ENCODE data around the gene NSMCE1. TPM values are rescaled to one million over a fixed set of nuclear protein-coding genes. Genes with fewer than 3 reads are reported as not detected.
"Not testable (repeated sequence)": the region's sequence is repeated elsewhere in the genome, so short reads cannot be mapped to it uniquely, and the experiment has no call there.

NSMCE1 gene
- total RNA-seq, 2 donors from 2014 or later: 119 to 165 TPM

GRCh38 chr16:27204312-27204915, 64.2 kb downstream of the NSMCE1 start:
- Mint-ChIP-seq H3K36me3 (ENCODE audit: insufficient read depth in 2 of 2) (peaks cover 2 to 5% of the 10 kb centered on the region in 2 donors), H3K27ac (peak overlapping the region; percentile 99), H3K4me3 (peak overlapping the region; percentile 95 to 98), H3K4me1 (ENCODE audit: low read depth) (peaks cover 52% of the 10 kb centered on the region), H3K9me3 (peaks cover 0 to 4% of the 10 kb centered on the region in 2 donors), H3K27me3 (ENCODE audit: low read depth) (no peaks in the 10 kb centered on the region)
- ATAC-seq (replicated peaks in 1 of 2): no peak
- DNase-seq: no peak

GRCh38 chr16:27203507-27204311, 64.9 kb downstream of the NSMCE1 start, which contains the start of gene KDM8:
Gene KDM8 (plus strand): TSS chr16:27203526. CDS start chr16:27210124, 6,598 bp downstream.
- Mint-ChIP-seq H3K9me3 (peaks cover 0 to 4% of the 10 kb centered on the region in 2 donors), H3K4me1 (ENCODE audit: low read depth) (peaks cover 59% of the 10 kb centered on the region), H3K4me3 (peak within 1 kb of the TSS; percentile 95 to 98), H3K36me3 (ENCODE audit: insufficient read depth in 2 of 2) (peaks cover 2 to 5% of the 10 kb centered on the region in 2 donors), H3K27ac (peak within 1 kb of the TSS; percentile 99), H3K27me3 (ENCODE audit: low read depth) (no peaks in the 10 kb centered on the region)
- DNase-seq (peak; percentile 99 to 100), ATAC-seq (replicated peaks in 1 of 2) (peak; percentile 87 to 89)

- H3K4me1 Mint-ChIP-seq (ENCODE audit: low read depth): peaks cover 60% of the 10 kb centered on the region
- DNase-seq: peak; percentile 89 to 92
- H3K27me3 Mint-ChIP-seq (ENCODE audit: low read depth): no peaks in the 10 kb centered on the region
- peaks cover 2 to 5% of the 10 kb centered on the region in 2 donors for H3K36me3 Mint-ChIP-seq (ENCODE audit: insufficient read depth in 2 of 2)
- peak; percentile 75 for ATAC-seq (replicated peaks in 1 of 2)
- H3K27ac Mint-ChIP-seq: peak overlapping the region; percentile 99
- peak overlapping the region; percentile 95 to 98 for H3K4me3 Mint-ChIP-seq
- H3K9me3 Mint-ChIP-seq: peaks cover 0 to 4% of the 10 kb centered on the region in 2 donors
These were observed 65.6 kb downstream of the NSMCE1 start for GRCh38 chr16:27202923-27203506.

GRCh38 chr16:27200914-27201313, 67.7 kb downstream of the NSMCE1 start:
- not testable (repeated sequence) for H3K9me3 Mint-ChIP-seq; H3K36me3 Mint-ChIP-seq (ENCODE audit: insufficient read depth in 2 of 2); ATAC-seq (replicated peaks in 1 of 2); H3K27me3 Mint-ChIP-seq (ENCODE audit: low read depth); DNase-seq
- Mint-ChIP-seq H3K4me1 (ENCODE audit: low read depth) (peaks cover 69% of the 10 kb centered on the region), H3K27ac (peak overlapping the region; percentile 85), H3K4me3 (peak overlapping the region in 1 of 2 donors; percentile 73)

DNA sequence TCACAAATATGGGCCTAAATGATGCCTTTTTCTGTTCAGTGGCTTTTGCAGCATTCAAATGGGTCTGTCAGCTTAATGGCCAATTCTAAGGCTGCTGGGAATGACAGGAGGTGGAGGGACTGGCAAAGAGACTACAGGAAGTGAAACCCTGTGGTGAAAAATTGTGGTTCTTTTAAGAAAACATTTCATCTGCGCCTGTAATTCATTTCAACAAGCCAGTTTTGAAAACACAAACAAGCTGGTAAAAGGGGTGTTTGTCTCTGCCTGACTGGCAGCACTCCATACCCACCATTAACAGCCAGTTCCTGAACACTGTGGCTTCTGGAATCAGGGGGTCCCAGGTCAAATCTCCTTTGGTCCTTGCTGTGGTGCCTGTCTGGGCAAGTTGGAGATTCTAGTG, 68.8 kb downstream of the NSMCE1 start:
- Mint-ChIP-seq H3K4me3 (peak overlapping the region; percentile 63 to 73), H3K27me3 (ENCODE audit: low read depth) (no peaks in the 10 kb centered on the region), H3K36me3 (ENCODE audit: insufficient read depth in 2 of 2) (peaks cover 5 to 9% of the 10 kb centered on the region in 2 donors), H3K9me3 (peaks cover 2 to 5% of the 10 kb centered on the region in 2 donors), H3K4me1 (ENCODE audit: low read depth) (peaks cover 79% of the 10 kb centered on the region), H3K27ac (peak overlapping the region; percentile 85)
- DNase-seq: peak; percentile 16 to 34
- no peak for ATAC-seq (replicated peaks in 1 of 2)

- peaks cover 2 to 10% of the 10 kb centered on the region in 2 donors for H3K9me3 Mint-ChIP-seq
- DNase-seq (no peak), ATAC-seq (replicated peaks in 1 of 2) (no peak)
- no peak overlapping the region for H3K4me3 Mint-ChIP-seq
- no peak overlapping the region for H3K27ac Mint-ChIP-seq
- no peaks in the 10 kb centered on the region for H3K27me3 Mint-ChIP-seq (ENCODE audit: low read depth)
- H3K4me1 Mint-ChIP-seq (ENCODE audit: low read depth): peaks cover 74% of the 10 kb centered on the region
- peaks cover 7 to 9% of the 10 kb centered on the region in 2 donors for H3K36me3 Mint-ChIP-seq (ENCODE audit: insufficient read depth in 2 of 2)
These were observed 69.4 kb downstream of the NSMCE1 start for GRCh38 chr16:27199235-27199586.

DNA sequence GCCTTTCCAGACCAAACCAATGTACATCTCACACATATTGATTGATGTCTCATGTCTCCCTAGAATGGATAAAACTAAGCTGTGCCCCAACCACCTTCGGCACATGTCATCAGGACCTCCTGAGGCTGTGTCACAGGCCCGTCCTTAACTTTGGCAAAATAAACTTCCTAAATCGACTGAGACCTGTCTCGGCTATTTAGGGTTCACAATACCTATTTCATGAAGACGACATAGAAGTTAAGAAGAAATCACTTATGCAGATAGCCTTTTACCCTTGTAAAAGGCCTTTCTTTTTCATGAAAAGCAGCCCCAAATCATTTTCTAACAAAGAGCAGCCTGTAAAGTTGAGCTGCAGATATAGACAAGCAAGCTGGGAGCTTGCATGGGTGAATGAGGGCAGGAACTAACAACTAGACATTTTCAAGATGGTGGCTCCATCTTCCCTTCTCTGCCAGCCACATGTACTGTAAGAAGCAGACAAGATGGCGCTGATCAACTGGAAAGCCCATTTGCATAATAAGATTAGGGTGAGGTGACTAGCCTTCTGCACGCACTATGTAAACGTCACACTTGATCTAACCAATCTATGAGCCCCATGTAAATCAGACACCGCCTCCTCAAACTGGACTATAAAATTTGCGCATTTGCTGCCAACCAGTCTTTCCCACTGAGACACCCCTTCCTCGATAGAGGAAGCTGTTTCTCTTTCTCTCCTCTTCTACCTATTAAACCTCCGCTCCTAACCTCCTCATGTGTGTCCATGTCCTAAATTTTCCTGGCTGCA, 69.9 kb downstream of the NSMCE1 start:
- Mint-ChIP-seq H3K4me1 (ENCODE audit: low read depth) (peaks cover 68% of the 10 kb centered on the region), H3K4me3 (no peak overlapping the region), H3K27me3 (ENCODE audit: low read depth) (no peaks in the 10 kb centered on the region), H3K9me3 (peaks cover 2 to 11% of the 10 kb centered on the region in 2 donors), H3K27ac (no peak overlapping the region), H3K36me3 (ENCODE audit: insufficient read depth in 2 of 2) (peaks cover 7 to 8% of the 10 kb centered on the region in 2 donors)
- no peak for ATAC-seq (replicated peaks in 1 of 2)
- DNase-seq: no peak

DNA sequence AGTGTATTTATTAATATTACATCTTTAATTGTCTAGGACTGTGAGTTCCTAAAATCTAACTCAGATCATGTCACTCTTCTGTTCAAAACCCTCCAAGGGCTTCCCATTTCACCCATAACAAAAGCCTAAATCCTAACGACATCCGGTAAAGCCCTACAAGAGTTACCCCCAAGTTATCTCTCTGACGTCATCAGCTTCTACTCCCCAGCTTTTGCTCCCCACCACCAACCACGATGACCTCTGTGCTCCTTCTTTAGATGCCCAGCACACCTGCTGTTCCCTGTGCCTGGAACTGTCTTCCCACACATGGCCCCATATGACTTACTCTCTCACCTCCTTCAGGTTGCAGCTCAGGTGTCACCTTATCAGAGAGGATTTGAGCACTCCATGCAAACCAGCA, 71.6 kb downstream of the NSMCE1 start:
- DNase-seq (no peak), ATAC-seq (replicated peaks in 1 of 2) (no peak)
- peaks cover 7 to 8% of the 10 kb centered on the region in 2 donors for H3K36me3 Mint-ChIP-seq (ENCODE audit: insufficient read depth in 2 of 2)
- no peak overlapping the region for H3K4me3 Mint-ChIP-seq
- H3K27ac Mint-ChIP-seq: no peak overlapping the region
- H3K27me3 Mint-ChIP-seq (ENCODE audit: low read depth): no peaks in the 10 kb centered on the region
- peaks cover 53% of the 10 kb centered on the region for H3K4me1 Mint-ChIP-seq (ENCODE audit: low read depth)
- peaks cover 2 to 11% of the 10 kb centered on the region in 2 donors for H3K9me3 Mint-ChIP-seq

DNA sequence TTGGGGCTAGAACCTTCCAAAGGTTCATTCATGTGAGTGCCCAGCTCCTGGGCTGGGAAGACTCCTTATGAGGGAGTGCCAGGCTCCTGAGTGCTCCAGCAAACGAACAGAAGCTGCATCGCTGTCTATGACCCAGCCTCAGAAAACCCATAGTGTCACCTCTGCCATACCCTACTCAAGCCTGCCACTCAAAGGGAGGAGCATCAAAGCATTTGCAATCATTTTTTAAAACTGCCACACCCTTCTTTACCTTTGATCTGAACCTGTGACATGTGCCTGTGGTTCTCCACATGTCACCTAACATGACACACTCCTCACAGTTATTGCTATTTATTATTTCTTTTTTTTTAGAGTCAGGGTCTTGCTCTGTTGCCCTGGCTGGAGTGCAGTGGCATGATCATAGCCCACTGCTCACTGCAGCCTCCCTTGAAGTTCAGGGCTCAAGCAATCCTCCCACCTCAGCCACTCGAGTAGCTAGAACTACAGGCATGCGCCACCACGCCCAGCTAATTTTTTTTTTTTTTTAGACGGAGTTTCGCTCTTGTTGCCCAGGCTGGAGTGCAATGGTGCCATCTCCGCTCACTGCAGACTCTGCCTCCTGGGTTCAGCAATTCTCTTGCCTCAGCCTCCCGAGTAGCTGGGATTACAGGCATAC, 72.5 kb downstream of the NSMCE1 start:
- ATAC-seq (replicated peaks in 1 of 2): peak; percentile 69 to 77
- Mint-ChIP-seq H3K4me3 (no peak overlapping the region), H3K4me1 (ENCODE audit: low read depth) (peaks cover 48% of the 10 kb centered on the region), H3K9me3 (peaks cover 2 to 11% of the 10 kb centered on the region in 2 donors), H3K27ac (no peak overlapping the region), H3K36me3 (ENCODE audit: insufficient read depth in 2 of 2) (peaks cover 7 to 8% of the 10 kb centered on the region in 2 donors), H3K27me3 (ENCODE audit: low read depth) (no peaks in the 10 kb centered on the region)
- no peak for DNase-seq

DNA sequence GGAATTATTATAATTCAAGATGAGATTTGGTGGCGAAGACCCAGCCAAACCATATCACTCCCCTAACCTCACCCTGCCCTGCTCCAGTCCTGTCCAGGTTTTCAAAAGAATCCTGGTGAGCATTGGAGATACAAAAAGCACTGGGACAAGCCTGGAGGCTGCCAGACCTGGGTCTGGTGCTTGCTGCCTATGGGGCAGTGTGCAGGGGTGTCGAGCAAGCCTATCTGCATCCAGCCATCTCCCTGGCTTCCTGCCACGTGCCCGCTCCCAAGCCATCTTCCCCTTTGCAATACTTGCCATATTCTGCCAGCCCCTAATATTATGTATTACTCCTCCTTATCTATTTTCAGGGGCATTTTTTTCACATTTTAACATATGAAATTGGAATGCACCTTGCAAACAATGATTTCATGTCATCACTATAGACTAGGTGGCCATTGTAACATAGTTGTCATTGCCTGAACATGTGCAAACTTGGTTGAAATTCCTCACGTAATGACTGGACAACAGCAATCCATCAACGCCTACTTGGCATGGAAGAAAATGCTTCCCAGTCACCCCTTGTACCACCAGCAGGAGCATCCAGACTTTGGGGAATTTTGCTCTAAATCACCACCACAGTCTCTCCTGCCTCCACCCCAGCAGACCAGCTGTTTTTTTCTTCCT, 73.4 kb downstream of the NSMCE1 start:
- no peak for ATAC-seq (replicated peaks in 1 of 2)
- Mint-ChIP-seq H3K27ac (no peak overlapping the region), H3K9me3 (peaks cover 2 to 7% of the 10 kb centered on the region in 2 donors), H3K27me3 (ENCODE audit: low read depth) (no peaks in the 10 kb centered on the region), H3K4me3 (no peak overlapping the region), H3K4me1 (ENCODE audit: low read depth) (peaks cover 40% of the 10 kb centered on the region), H3K36me3 (ENCODE audit: insufficient read depth in 2 of 2) (peaks cover 5% of the 10 kb centered on the region in 2 donors)
- no peak for DNase-seq

- Mint-ChIP-seq H3K27ac (no peak overlapping the region), H3K27me3 (ENCODE audit: low read depth) (no peaks in the 10 kb centered on the region), H3K4me1 (ENCODE audit: low read depth) (peaks cover 24% of the 10 kb centered on the region), H3K36me3 (ENCODE audit: insufficient read depth in 2 of 2) (peaks cover 5% of the 10 kb centered on the region in 2 donors), H3K4me3 (no peak overlapping the region), H3K9me3 (peaks cover 2 to 7% of the 10 kb centered on the region in 2 donors)
- no peak for DNase-seq
- no peak for ATAC-seq (replicated peaks in 1 of 2)
These were observed 75.1 kb downstream of the NSMCE1 start for GRCh38 chr16:27193300-27193990.

All from activated T-cell treated with anti-CD3 and anti-CD28 coated beads, Interleukin-2, amount 50 U/mL, for 72 hours (primary cell).